GM10248 (cell line): ENCODE data around the gene SMIM7.

ENCODE experiments used
- CTCF ChIA-PET: fragments of 300-600 bp; sonication (Branson Sonifier 250); formaldehyde crosslinking; extraction: SDS; loops from one replicate; lab custom pipeline; 2021; ENCODE audit warnings: antibody characterized with exemption; lab: Yijun Ruan, JAX
- POLR2A ChIA-PET: fragments of 350-650 bp; sonication (Branson Sonifier 250); formaldehyde crosslinking; extraction: SDS; loops from one replicate; lab custom pipeline; 2020; ENCODE audit warnings: antibody characterized with exemption; lab: Yijun Ruan, JAX
- DNase-seq: peaks from one replicate; pipeline ENCODE4 v3.0.0; 2012; ENCODE audit errors: extremely low spot score
- CTCF ChIP-seq: IDR thresholded peaks from 2 replicates; pipeline ENCODE4 v1.5.1; 2012; ENCODE audit warnings: mild to moderate bottlenecking, low read depth; ENCODE audit errors: extremely low read depth, missing control alignments, control extremely low read depth

The SMIM7 gene

GRCh38 chr19:16626796-16627192 is 33.1 kb downstream of the SMIM7 start:
- no peak for DNase-seq
- ChIA-PET POLR2A (interaction anchor here (0.8 to 2.8 kb wide), 3 partner anchors 8 to 494 kb away, joined by 4 to 14 read pairs (median 4); partner anchors contain the start of genes SMIM7 and TMEM38A), CTCF (interaction anchor here (0.9 to 2.3 kb wide), 6 partner anchors 9 to 47 kb away, joined by 3 to 8 read pairs (median 4); no protein-coding TSS in a partner anchor)
- no peak for TF ChIP-seq CTCF

GRCh38 chr19:16625163-16625958 is 34.6 kb downstream of the SMIM7 start:
- CTCF ChIA-PET, result interaction anchor here (0.9 to 1.7 kb wide), 7 partner anchors 8 to 98 kb away, joined by 3 to 5 read pairs (median 3); no protein-coding TSS in a partner anchor
- DNase-seq, result no peak
- POLR2A ChIA-PET, result interaction anchor here (0.8 to 1.0 kb wide), 3 partner anchors 9 to 11 kb away, joined by 3 read pairs; no protein-coding TSS in a partner anchor
- TF ChIP-seq CTCF, result no peak

- POLR2A ChIA-PET, result interaction anchor here (0.9 to 1.0 kb wide), 2 partner anchors 11 to 36 kb away, joined by 3 read pairs; no protein-coding TSS in a partner anchor
- CTCF ChIA-PET, result interaction anchor here (0.7 to 1.7 kb wide), 8 partner anchors 9 to 157 kb away, joined by 3 to 4 read pairs (median 3); no protein-coding TSS in a partner anchor
- TF ChIP-seq CTCF, result no peak
- DNase-seq, result no peak
These were observed 35.7 kb downstream of the SMIM7 start for GRCh38 chr19:16624236-16624635.

- ChIA-PET POLR2A (interaction anchor here (0.9 kb wide), 1 partner anchor 46 kb away, joined by 3 read pairs; no protein-coding TSS in a partner anchor), CTCF (interaction anchor here (1.0 to 1.7 kb wide), 4 partner anchors 9 to 44 kb away, joined by 3 to 4 read pairs (median 4); no protein-coding TSS in a partner anchor)
- TF ChIP-seq CTCF, result peak; percentile 16
- no peak for DNase-seq
These were observed 36.4 kb downstream of the SMIM7 start for GRCh38 chr19:16623576-16623975.

- TF ChIP-seq CTCF, result no peak
- CTCF ChIA-PET, result interaction anchor here (1.0 kb wide), 1 partner anchor 39 kb away, joined by 4 read pairs; no protein-coding TSS in a partner anchor
- no peak for DNase-seq
- POLR2A ChIA-PET, result interaction anchor here (0.9 kb wide), 1 partner anchor 46 kb away, joined by 3 read pairs; no protein-coding TSS in a partner anchor
These were observed 36.9 kb downstream of the SMIM7 start for GRCh38 chr19:16623066-16623465.

GRCh38 chr19:16621165-16621800 is 38.7 kb downstream of the SMIM7 start:
- DNase-seq, result no peak
- ChIA-PET CTCF (interaction anchor here (1.2 kb wide), 1 partner anchor 31 kb away, joined by 3 read pairs; no protein-coding TSS in a partner anchor), POLR2A (interaction anchor here (1.3 kb wide), 1 partner anchor 34 kb away, joined by 3 read pairs; no protein-coding TSS in a partner anchor)
- no peak for TF ChIP-seq CTCF
